K562 (cell line): ENCODE data around the gene CPT1A. TPM values are rescaled to one million over a fixed set of nuclear protein-coding genes. Genes with fewer than 3 reads are reported as not detected.

ENCODE experiments used
- ATAC-seq: fragments of 200-7000 bp; cut with Tn5 transposase; 3 replicates; pipeline ENCODE4 v1.9.1; 2020; ENCODE audit warnings: moderate library complexity
- BruUV-seq: library from RNA; stranded (reverse); fragments of 400-500 nt; replicated peaks from 2 replicates; lab custom pipeline; 2021; lab: Mats Ljungman, UMichigan
- CTCF ChIA-PET: fragments of 300-600 bp; formaldehyde crosslinking; extraction: SDS; loops from one replicate; lab custom pipeline; 2021; ENCODE audit warnings: low intra/inter-chr PET ratio; lab: Yijun Ruan, JAX
- POLR2A ChIA-PET: fragments of 300-600, 350-650 bp; sonication (Branson Sonifier 250); formaldehyde crosslinking; extraction: SDS; loops from one replicate; lab custom pipeline; 2021; ENCODE audit warnings: antibody characterized with exemption, inconsistent platforms; lab: Yijun Ruan, JAX
- DNase-seq, 4 experiments: peaks; one replicate each; pipeline versions ENCODE4 v3.0.0 to v3.0.0-alpha.2; 2011 to 2018; ENCODE audit warnings: low spot score in 3 of 4, mixed read lengths in 3 of 4; ENCODE audit errors: extremely low read depth in 1 of 4
- FAIRE-seq: peaks from 2 replicates; lab custom pipeline; 2011; peaks lifted over from hg19 to GRCh38; lab: Jason Lieb, UNC
- H2AFZ ChIP-seq: 2 replicates; pipeline ENCODE4 v1.6.0; 2011; ENCODE audit warnings: low read depth, low read length, control low read depth, inconsistent platforms
- H3K27ac ChIP-seq: fragments of 200-600 bp; 3 replicates; pipeline ENCODE4 v1.8.0; 2011; ENCODE audit warnings: low read depth, mild to moderate bottlenecking, control low read depth, inconsistent platforms, low read length, moderate library complexity, mixed read lengths; ENCODE audit errors: extremely low read depth
- H3K27me3 ChIP-seq, 2 experiments: fragments of 300-600 bp in 1 of 2; 2 replicates in 1 of 2; 3 replicates in 1 of 2; pipeline versions ENCODE4 v1.6.0 to v1.8.0; 2011; ENCODE audit warnings: inconsistent platforms in 2 of 2, low read length in 2 of 2, mild to moderate bottlenecking in 1 of 2, mixed read lengths in 1 of 2, moderate library complexity in 1 of 2; ENCODE audit not compliant: control insufficient read depth in 2 of 2, insufficient read depth in 2 of 2
- H3K36me3 ChIP-seq: fragments of 300-600 bp; 3 replicates; pipeline ENCODE4 v1.8.0; 2011; ENCODE audit warnings: mild to moderate bottlenecking, low read length, inconsistent platforms; ENCODE audit not compliant: control insufficient read depth, insufficient read depth
- H3K4me1 ChIP-seq, 2 experiments: fragments of 200-600 bp in 1 of 2; replicated peaks in 1 of 2; 2 replicates in 1 of 2; 3 replicates in 1 of 2; pipeline versions ENCODE4 v1.5.1 to v1.8.0; 2011; ENCODE audit warnings: inconsistent platforms in 2 of 2, low read length in 2 of 2, mild to moderate bottlenecking in 1 of 2, mixed read lengths in 1 of 2, moderate library complexity in 1 of 2; ENCODE audit not compliant: control insufficient read depth in 2 of 2, insufficient read depth in 2 of 2
- H3K4me2 ChIP-seq: 2 replicates; pipeline ENCODE4 v1.6.1; 2011; ENCODE audit warnings: low read length, control low read depth, inconsistent platforms, mixed read lengths; ENCODE audit not compliant: insufficient read depth
- H3K4me3 ChIP-seq: fragments of 200-600 bp; sonication (generic), shearing (Covaris generic); 2 replicates; pipeline ENCODE4 v1.5.1; 2016; ENCODE audit warnings: control low read depth, inconsistent platforms
- H3K79me2 ChIP-seq: fragments of 200-600 bp; 3 replicates; pipeline ENCODE4 v1.8.0; 2011; ENCODE audit warnings: low read length, inconsistent platforms; ENCODE audit not compliant: control insufficient read depth, insufficient read depth
- H3K9ac ChIP-seq, 2 experiments: 2 replicates each; pipeline versions ENCODE4 v1.6.0 to v1.6.1; 2011; ENCODE audit warnings: low read depth in 2 of 2, low read length in 2 of 2, control low read depth in 1 of 2, inconsistent platforms in 1 of 2, mild to moderate bottlenecking in 1 of 2, mixed read lengths in 1 of 2; ENCODE audit not compliant: insufficient read depth in 1 of 2
- H3K9me1 ChIP-seq: one replicate; pipeline ENCODE4 v1.6.0; 2011; ENCODE audit warnings: inconsistent platforms, mild to moderate bottlenecking, low read length, moderate library complexity; ENCODE audit not compliant: control insufficient read depth, insufficient read depth
- H3K9me3 ChIP-seq: replicated peaks from 2 replicates; pipeline ENCODE4 v1.5.1; 2011; ENCODE audit warnings: low read depth, low read length, inconsistent platforms; ENCODE audit not compliant: control insufficient read depth, insufficient read depth
- H4K20me1 ChIP-seq: replicated peaks from 2 replicates; pipeline ENCODE4 v1.6.1; 2011; ENCODE audit warnings: low read length, inconsistent platforms, mixed read lengths; ENCODE audit not compliant: control insufficient read depth, insufficient read depth
- CHD7 ChIP-seq: fragments of 200-600 bp; sonication (generic); IDR thresholded peaks from one replicate; pipeline ENCODE4 v1.6.1; 2012; ENCODE audit warnings: mild to moderate bottlenecking, low read depth, low read length, inconsistent platforms
- ELF1 ChIP-seq: fragments of 200-800 bp; sonication (Bioruptor generic); IDR thresholded peaks from 2 replicates; pipeline ENCODE4 v1.6.1; 2016; ENCODE audit warnings: missing genetic modification characterization, missing compliant biosample characterization
- MNT ChIP-seq, 2 experiments: fragments of 450-650 bp; conservative IDR thresholded peaks; 2 replicates each; pipeline ENCODE4 v1.6.1; 2017; ENCODE audit warnings: mild to moderate bottlenecking in 2 of 2, moderate library complexity in 2 of 2
- RUNX1 ChIP-seq: sonication (generic); IDR thresholded peaks from 2 replicates; pipeline ENCODE4 v1.6.1; 2016; ENCODE audit warnings: antibody characterized with exemption, low read depth
- SUPT5H ChIP-seq: fragments of 450-650 bp; IDR thresholded peaks from 2 replicates; pipeline ENCODE4 v1.6.1; 2016
- ZBTB17 ChIP-seq: fragments of 450-650 bp; formaldehyde crosslinking; IDR thresholded peaks from 2 replicates; pipeline ENCODE4 v1.4.0; 2020; ENCODE audit warnings: mild to moderate bottlenecking
- ZNF316 ChIP-seq: fragments of 450-650 bp; IDR thresholded peaks from 2 replicates; pipeline ENCODE4 v1.6.1; 2016
- ZNF324 ChIP-seq: fragments of 250-450 bp; sonication (Bioruptor Pico); IDR thresholded peaks from 2 replicates; pipeline ENCODE4 v1.4.0; 2020; ENCODE audit warnings: mild to moderate bottlenecking
- WGBS: fragments of 100-300 bp; shearing (Covaris generic); methylation state at CpG from one replicate; pipeline ENCODE4 v1.1.6; 2016; ENCODE audit warnings: low coverage, mixed read lengths; ENCODE audit not compliant: insufficient coverage; ENCODE audit errors: missing lambda C conversion rate; 5-methylcytosine and 5-hydroxymethylcytosine counted together
- in situ Hi-C: fragments of 300-500 bp; cut with MboI; formaldehyde crosslinking; loops from 4 replicates; pipeline ENCODE4 v1.15.0; 2018; ENCODE audit warnings: inconsistent platforms, mixed read lengths
- intact Hi-C: fragments of 100-400 bp; cut with micrococcal nuclease; formaldehyde crosslinking; loops from 2 replicates; pipeline ENCODE4 v1.14.2; 2022
- polyA plus RNA-seq, 8 experiments: library from polyadenylated mRNA; depleted of rRNA in 4 of 8; stranded (reverse) in 5 of 8; unstranded in 3 of 8; fragments of >200 nt; fragmentation: Nextera tagmentation in 2 of 8; fragmentation: Illumina TruSeq in 1 of 8; extraction: Ambion mirVana in 2 of 8; extraction: Trizol in 1 of 8; gene quantifications; 2 replicates each; pipeline versions ENCODE4 v1.2.1 to v1.2.3, GENCODE V29; 2011 to 2014; ENCODE audit warnings: inconsistent platforms in 1 of 8, missing spikeins in 1 of 8
- total RNA-seq, 7 experiments: library from RNA; depleted of rRNA in 6 of 7; stranded (reverse); fragments of >200 nt in 6 of 7; fragmentation: Illumina TruSeq in 2 of 7; extraction: Trizol in 2 of 7; gene quantifications; 2 replicates each; pipeline versions ENCODE4 v1.2.1 to v1.2.3, GENCODE V29; 2011 to 2021; ENCODE audit warnings: low replicate concordance in 1 of 7

The CPT1A gene
- total and polyA plus RNA-seq, 9 of the 15 experiments (the other 6 are each of a cell fraction or from before 2014, with no cell fraction given) = 2.6 to 29.1 (median 12.3) TPM

DNA sequence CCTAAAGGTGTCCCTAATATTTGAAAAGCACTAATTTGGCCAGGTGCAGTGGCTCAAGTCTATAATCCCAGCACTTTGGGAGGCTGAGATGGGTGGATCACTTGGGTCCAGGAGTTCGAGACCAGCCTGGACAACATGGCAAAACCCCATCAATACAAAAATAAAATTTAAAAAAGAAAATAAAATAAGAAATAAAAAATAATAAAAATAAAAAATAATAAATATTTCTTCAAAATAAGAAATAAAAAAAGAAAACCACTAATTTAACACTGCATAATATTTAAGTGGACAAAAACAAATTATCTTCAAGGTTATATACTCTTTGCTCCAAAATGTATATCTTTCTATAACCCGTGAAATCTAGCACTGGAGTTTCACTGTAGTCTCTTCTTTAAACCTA is 32.9 kb downstream of the CPT1A start:
- H3K4me1 ChIP-seq = peaks cover 0 to 8% of the 10 kb centered on the region in 2 experiments; a peak in 2 of 5 replicates
- no peak for FAIRE-seq
- no peaks in the 10 kb centered on the region for H3K79me2 ChIP-seq
- 92% methylated on average over 2 of the region's 2 CpGs for WGBS
- H3K9ac ChIP-seq = no peak overlapping the region
- no peak overlapping the region for H3K4me2 ChIP-seq
- ATAC-seq = no peak
- BruUV-seq = no TSS peak
- ChIA-PET POLR2A (interaction anchor here (0.9 to 1.2 kb wide), 2 partner anchors 11 to 126 kb away, joined by 3 read pairs; no protein-coding TSS in a partner anchor), CTCF (interaction anchor here (0.7 kb wide), 1 partner anchor 124 kb away, joined by 3 read pairs; no protein-coding TSS in a partner anchor)
- H2AFZ ChIP-seq = no peak overlapping the region
- H3K36me3 ChIP-seq = peaks cover 13% of the 10 kb centered on the region; the same call in 1 of the 3 replicates
- H4K20me1 ChIP-seq = no peaks in the 10 kb centered on the region
- H3K4me3 ChIP-seq = no peak overlapping the region
- no peak overlapping the region for H3K27ac ChIP-seq
- H3K27me3 ChIP-seq = no peaks in the 10 kb centered on the region
- no peak for DNase-seq
- in situ Hi-C loops = no loop called here
- intact Hi-C loops = no loop called here
- no peaks in the 10 kb centered on the region for H3K9me3 ChIP-seq
- no peaks in the 10 kb centered on the region for H3K9me1 ChIP-seq
- TF ChIP-seq CHD7 = no peak
- no peak for TF ChIP-seq RUNX1
- no peak for TF ChIP-seq MNT (conservative IDR thresholded peaks at IDR 0.05)
- no peak for TF ChIP-seq ZNF324 (CRISPR knock-in tag)
- no peak for TF ChIP-seq ZNF316
- TF ChIP-seq ELF1 (tag) = no peak
- TF ChIP-seq ZBTB17 (CRISPR knock-in tag) = no peak
- TF ChIP-seq SUPT5H = no peak
